Peyer's patch (tissue), 4 donors: ENCODE measurements around the gene GSTA4.

Experiments
- CTCF ChIP-seq, 6 experiments: fragments of 450-650 bp in 4 of 6; fragments of 200-600 bp in 2 of 6; sonication (generic) in 1 of 6; IDR thresholded peaks; one replicate each; pipeline ENCODE4 v1.5.1; 2017 to 2019; ENCODE audit warnings: antibody characterized with exemption in 6 of 6, mild to moderate bottlenecking in 3 of 6, moderate library complexity in 1 of 6
- POLR2A ChIP-seq, 2 donors: fragments of 450-650 bp; IDR thresholded peaks; one replicate each; pipeline ENCODE4 v1.5.1; 2017; ENCODE audit warnings: antibody characterized with exemption in 2 of 2, mild to moderate bottlenecking in 2 of 2, moderate library complexity in 2 of 2

DNA sequence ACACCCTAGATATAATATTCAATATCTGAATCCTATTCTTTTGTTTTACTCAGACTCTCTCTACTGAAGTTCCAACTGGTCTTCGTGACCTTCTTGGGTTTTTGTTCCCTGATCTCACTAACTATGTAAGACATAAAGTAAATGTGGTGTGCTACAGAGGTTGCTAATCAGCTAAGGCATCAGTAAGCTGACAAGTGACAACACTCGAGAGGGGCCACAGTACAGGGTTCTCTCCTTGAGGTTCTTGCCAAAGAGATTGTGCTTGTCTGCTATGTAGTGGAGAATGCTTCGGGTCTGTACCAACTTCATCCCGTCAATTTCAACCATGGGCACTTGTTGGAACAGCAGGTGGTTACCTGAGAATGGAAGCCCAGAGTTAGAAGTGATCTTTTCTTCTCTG lies 9.9 kb downstream of the GSTA4 start:
- TF ChIP-seq CTCF (IDR thresholded peaks at IDR 0.05) (no peak), POLR2A (IDR thresholded peaks at IDR 0.05) (no peak)
